ENCODE data around the gene KRT39. TPM values are rescaled to one million over a fixed set of nuclear protein-coding genes. Genes with fewer than 3 reads are reported as not detected.

KRT39 gene
- total RNA-seq, 2 donors from 2014 or later = not detected

DNA sequence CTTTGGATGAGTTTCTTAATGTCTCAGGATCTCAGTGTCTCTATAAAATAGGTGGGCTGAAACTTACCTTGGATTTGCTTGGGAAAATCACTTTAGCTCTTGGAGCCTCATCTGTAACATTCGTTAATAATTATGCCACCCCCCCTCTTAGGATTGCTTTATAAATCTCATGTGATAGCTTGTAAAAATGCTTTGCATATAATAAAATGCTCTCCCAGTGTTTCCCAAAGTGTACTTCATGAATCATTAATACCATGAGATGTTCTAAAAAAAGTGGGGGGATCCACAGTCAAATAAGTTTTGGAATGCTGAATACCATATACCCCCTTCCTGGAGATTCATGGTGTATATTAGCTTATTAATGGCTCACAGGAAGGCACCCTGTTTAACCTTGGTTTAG lies 5.2 kb downstream of the KRT39 start:
- Mint-ChIP-seq H3K27me3 (ENCODE audit: insufficient read depth) (peaks cover 3% of the 10 kb centered on the region), H3K4me1 (peaks cover 25% of the 10 kb centered on the region), H3K36me3 (ENCODE audit: low read depth) (no peaks in the 10 kb centered on the region), H3K27ac (no peak overlapping the region), H3K4me3 (no peak overlapping the region), H3K9me3 (peaks cover 1% of the 10 kb centered on the region)
- no peak for DNase-seq
- H3K27me3 ChIP-seq (ENCODE audit: control insufficient read depth, insufficient read depth, low read length, poor library complexity, severe bottlenecking) = peaks cover 2% of the 10 kb centered on the region
- H3K36me3 ChIP-seq (ENCODE audit: control insufficient read depth, insufficient read depth, low read length) = no peaks in the 10 kb centered on the region
- 83% methylated on average over 1 of the region's 1 CpG; no CpG with 5 or more reads in 1 of the 2 experiments for WGBS, 2 experiments (ENCODE audit: insufficient coverage in 1 of 2, insufficient read length in 1 of 2)
- no peaks in the 10 kb centered on the region for H3K4me1 ChIP-seq (ENCODE audit: control insufficient read depth, insufficient read depth, low read length)
- TF ChIP-seq, protein P1, sequence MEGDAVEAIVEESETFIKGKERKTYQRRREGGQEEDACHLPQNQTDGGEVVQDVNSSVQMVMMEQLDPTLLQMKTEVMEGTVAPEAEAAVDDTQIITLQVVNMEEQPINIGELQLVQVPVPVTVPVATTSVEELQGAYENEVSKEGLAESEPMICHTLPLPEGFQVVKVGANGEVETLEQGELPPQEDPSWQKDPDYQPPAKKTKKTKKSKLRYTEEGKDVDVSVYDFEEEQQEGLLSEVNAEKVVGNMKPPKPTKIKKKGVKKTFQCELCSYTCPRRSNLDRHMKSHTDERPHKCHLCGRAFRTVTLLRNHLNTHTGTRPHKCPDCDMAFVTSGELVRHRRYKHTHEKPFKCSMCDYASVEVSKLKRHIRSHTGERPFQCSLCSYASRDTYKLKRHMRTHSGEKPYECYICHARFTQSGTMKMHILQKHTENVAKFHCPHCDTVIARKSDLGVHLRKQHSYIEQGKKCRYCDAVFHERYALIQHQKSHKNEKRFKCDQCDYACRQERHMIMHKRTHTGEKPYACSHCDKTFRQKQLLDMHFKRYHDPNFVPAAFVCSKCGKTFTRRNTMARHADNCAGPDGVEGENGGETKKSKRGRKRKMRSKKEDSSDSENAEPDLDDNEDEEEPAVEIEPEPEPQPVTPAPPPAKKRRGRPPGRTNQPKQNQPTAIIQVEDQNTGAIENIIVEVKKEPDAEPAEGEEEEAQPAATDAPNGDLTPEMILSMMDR (conservative IDR thresholded peaks at IDR 0.05) = no peak
- no peak overlapping the region for H3K4me3 ChIP-seq (ENCODE audit: low read length)
- H3K9ac ChIP-seq (ENCODE audit: extremely low read depth, low read length, poor library complexity, severe bottlenecking) = no peak overlapping the region
- H3K27ac ChIP-seq (ENCODE audit: low read depth, low read length) = no peak overlapping the region
- no peaks in the 10 kb centered on the region for H3K9me3 ChIP-seq (ENCODE audit: control insufficient read depth, low read length)

DNA sequence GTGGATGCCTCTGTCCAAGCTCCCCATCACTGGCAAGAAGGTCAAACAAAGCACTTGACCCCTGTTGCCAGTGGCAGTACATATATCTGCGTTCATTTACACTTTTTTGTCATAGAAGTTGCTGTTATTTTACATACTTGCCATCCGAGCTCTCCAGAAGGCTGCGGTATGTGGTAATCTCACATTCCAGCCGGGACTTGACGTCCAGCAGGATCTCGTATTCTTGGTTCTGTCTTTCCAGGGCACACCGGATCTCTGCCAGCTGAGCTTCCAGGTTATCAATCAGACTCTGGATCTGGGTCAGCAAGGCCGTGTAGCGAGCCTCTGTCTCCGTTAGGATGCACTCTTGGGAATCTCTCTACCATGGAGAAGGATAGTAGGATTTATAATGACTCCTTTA lies 6.6 kb downstream of the KRT39 start:
- TF ChIP-seq, protein P1 (conservative IDR thresholded peaks at IDR 0.05) = no peak
- DNase-seq = peak; percentile 60
- H3K9ac ChIP-seq (ENCODE audit: extremely low read depth, low read length, poor library complexity, severe bottlenecking) = no peak overlapping the region
- peaks cover 25% of the 10 kb centered on the region for H3K4me1 Mint-ChIP-seq
- H3K27me3 ChIP-seq (ENCODE audit: control insufficient read depth, insufficient read depth, low read length, poor library complexity, severe bottlenecking) = peaks cover 13% of the 10 kb centered on the region
- H3K4me3 Mint-ChIP-seq = no peak overlapping the region
- H3K27ac ChIP-seq (ENCODE audit: low read depth, low read length) = no peak overlapping the region
- H3K27me3 Mint-ChIP-seq (ENCODE audit: insufficient read depth) = peaks cover 2% of the 10 kb centered on the region
- no peaks in the 10 kb centered on the region for H3K9me3 Mint-ChIP-seq
- no peaks in the 10 kb centered on the region for H3K4me1 ChIP-seq (ENCODE audit: control insufficient read depth, insufficient read depth, low read length)
- H3K9me3 ChIP-seq (ENCODE audit: control insufficient read depth, low read length) = no peaks in the 10 kb centered on the region
- no peaks in the 10 kb centered on the region for H3K36me3 Mint-ChIP-seq (ENCODE audit: low read depth)
- H3K36me3 ChIP-seq (ENCODE audit: control insufficient read depth, insufficient read depth, low read length) = no peaks in the 10 kb centered on the region
- H3K4me3 ChIP-seq (ENCODE audit: low read length) = no peak overlapping the region
- 91 to 92% methylated on average over 10 of the region's 10 CpGs for WGBS, 2 experiments (ENCODE audit: insufficient coverage in 1 of 2, insufficient read length in 1 of 2)
- H3K27ac Mint-ChIP-seq = no peak overlapping the region

DNA sequence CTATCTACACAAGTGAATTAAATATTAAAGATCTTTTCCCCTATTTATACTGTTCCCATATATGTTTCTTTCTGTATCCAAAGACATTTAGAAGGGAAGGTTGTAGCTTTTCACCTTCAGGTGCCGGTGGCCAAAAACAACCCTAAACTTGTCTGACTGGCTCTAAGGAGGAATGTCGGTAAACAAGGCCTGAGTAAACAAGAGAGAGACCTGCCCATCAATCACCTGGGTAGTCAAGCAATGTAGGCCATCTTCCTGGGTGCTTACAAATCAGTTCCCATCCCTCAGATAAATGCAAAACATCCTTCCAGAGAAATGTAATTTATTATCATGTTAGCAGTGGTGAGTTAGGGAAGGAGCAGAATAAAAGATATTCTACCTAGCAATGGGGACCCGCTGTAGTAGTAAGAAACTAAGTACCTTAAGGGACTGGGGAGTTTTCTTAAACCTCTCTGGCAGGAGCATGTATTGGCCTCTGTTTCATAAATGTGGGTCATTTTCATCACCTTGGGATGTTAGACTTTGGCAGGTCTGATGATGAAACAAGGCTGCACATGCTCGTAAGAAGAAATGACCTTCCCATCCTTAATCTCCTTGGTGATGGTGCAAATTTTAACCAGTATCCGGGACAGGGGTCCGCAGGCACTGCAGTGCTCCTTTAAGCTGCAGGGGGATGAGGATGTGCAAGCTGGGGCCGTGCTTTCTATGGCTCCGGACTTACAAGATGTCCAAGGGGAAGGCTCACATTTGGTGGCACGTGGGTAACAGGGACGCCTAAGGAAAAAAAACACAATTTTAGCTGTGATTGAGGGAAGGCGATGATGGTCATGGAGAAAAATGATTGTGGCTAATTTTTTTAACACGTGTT lies 8.4 kb downstream of the KRT39 start:
- peaks cover 25% of the 10 kb centered on the region for H3K4me1 Mint-ChIP-seq
- Histone ChIP-seq H3K27ac (ENCODE audit: low read depth, low read length) (no peak overlapping the region), H3K9ac (ENCODE audit: extremely low read depth, low read length, poor library complexity, severe bottlenecking) (no peak overlapping the region), H3K4me3 (ENCODE audit: low read length) (no peak overlapping the region), H3K4me1 (ENCODE audit: control insufficient read depth, insufficient read depth, low read length) (no peaks in the 10 kb centered on the region), H3K36me3 (ENCODE audit: control insufficient read depth, insufficient read depth, low read length) (no peaks in the 10 kb centered on the region), H3K9me3 (ENCODE audit: control insufficient read depth, low read length) (no peaks in the 10 kb centered on the region), H3K27me3 (ENCODE audit: control insufficient read depth, insufficient read depth, low read length, poor library complexity, severe bottlenecking) (peaks cover 29% of the 10 kb centered on the region)
- peak overlapping the region; percentile 60 for H3K27ac Mint-ChIP-seq
- DNase-seq = peak; percentile 74
- H3K27me3 Mint-ChIP-seq (ENCODE audit: insufficient read depth) = peaks cover 14% of the 10 kb centered on the region
- no peaks in the 10 kb centered on the region for H3K36me3 Mint-ChIP-seq (ENCODE audit: low read depth)
- H3K4me3 Mint-ChIP-seq = no peak overlapping the region
- 85 to 92% methylated on average over 9 to 11 of the region's 12 CpGs for WGBS, 2 experiments (ENCODE audit: insufficient coverage in 1 of 2, insufficient read length in 1 of 2)
- no peaks in the 10 kb centered on the region for H3K9me3 Mint-ChIP-seq
- TF ChIP-seq, protein P1 (conservative IDR thresholded peaks at IDR 0.05) = no peak

All from endodermal cell (in vitro differentiated cells).